GM18861 (cell line): Measurements from ENCODE around the gene GC.
"Not testable (repeated sequence)": the region's sequence is repeated elsewhere in the genome, so short reads cannot be mapped to it uniquely, and the experiment has no call there.

ENCODE experiments used
- ATAC-seq: cut with Tn5 transposase; IDR thresholded peaks from one replicate; pipeline ENCODE4 v1.9.1; 2021; ENCODE audit not compliant: unreplicated experiment

Gene GC

GRCh38 chr4:71783972-71784371 lies at the start of gene GC:
TSS of gene GC (minus strand) at chr4:71784079. CDS start at chr4:71784018, 61 bp downstream.
- ATAC-seq: no peak

GRCh38 chr4:71833232-71833900 lies 49.5 kb upstream of the GC start:
- ATAC-seq: no peak

DNA sequence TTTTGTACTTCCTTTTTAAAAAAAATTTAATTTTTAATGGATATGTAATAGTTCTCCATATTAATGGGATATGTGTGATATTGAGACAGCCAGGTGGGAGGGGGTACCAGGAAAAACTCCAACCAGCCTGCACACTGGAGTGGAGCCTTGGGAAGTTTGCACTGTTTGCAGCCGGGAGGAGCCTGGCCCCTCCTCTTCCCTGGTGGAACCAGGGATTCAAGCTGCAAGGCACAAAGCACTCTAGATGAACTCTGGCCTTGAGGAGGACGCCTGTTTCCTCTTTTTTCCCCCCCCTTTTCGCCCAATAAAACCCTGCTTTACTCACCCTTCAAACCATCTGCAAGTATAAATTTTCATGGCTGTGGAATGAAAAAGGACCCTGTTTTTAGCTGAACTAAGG lies 48.2 kb upstream of the GC start:
- ATAC-seq: no peak

DNA sequence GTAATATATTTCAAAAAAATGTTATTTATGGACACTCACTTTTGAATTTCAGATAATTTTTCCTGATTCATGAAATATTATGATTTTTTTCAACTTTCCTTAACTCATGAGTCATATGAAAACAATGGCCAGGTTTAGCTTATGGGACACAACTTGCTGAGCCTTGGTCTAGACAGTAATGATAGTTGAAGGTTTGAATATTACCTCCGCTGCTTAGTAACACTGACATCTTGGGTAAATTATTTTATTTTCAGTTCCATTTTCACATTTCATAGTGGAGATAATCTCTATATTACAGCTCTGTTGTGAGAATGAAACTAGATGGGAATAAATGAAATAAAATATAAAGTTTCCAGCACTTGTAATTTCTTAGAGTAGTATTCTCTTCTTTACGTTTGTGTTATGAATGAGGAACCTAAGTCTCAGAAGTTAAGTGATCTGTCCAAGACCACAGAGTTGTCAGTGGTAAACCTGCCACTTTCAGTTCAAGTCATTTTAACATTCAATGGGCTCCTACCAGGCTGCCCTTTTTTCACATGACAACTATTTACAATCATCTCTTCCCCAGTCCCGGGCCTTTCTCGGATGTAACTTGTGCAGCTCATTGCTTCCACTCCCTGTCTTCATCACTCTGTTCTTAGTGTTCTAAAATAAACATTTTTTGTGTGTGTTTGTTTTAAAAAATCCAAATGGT lies 46.8 kb upstream of the GC start:
- no peak for ATAC-seq

GRCh38 chr4:71828470-71828869 lies 44.6 kb upstream of the GC start:
- ATAC-seq: no peak

DNA sequence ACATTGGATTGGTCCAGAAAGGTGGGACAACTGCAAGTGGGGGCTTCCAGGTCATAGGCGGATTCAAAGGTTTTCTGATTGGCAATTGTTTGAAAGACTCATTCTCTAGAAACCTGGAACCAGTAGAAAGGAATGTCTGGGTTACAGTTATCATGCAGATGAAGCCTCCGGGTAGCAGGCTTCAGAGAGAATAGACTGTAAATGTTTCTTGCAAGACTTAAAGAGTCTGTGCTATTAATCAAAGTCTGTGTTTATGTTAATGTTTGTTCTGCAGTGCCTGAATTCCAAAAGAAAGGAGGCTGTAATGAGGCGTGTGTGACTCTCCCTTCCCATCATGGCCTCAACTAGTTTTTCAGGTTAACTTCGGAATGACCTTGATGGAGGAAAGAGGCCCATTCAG lies 43.9 kb upstream of the GC start:
- ATAC-seq: no peak

DNA sequence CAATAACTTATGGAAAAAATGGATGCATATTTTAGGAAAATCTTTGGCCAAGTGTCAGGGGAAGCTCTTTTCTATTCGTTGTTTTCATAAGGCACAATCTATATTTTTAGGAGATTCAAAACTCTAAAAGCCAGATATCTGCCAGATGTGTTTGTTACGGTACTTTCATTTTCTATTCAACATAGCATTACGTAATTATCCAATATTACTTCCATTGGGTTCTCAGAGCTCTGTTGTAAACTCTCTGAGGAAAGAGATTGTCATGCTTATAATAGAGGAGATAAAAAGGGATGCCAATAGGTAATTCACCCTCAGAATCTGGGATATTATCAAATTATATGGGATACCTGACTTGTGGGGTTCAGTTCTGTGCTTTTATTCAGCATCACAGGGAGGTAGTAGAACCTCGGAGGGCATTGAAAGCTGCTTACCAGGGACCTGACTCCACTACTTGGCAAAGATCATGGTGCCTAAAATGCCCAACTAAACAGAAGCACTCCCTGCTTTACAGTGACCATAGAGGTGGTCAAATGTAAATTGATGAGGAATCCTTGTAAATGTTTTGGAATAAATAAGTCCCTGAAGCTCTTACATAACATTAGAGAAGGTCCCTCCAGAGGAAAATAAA lies 32.9 kb upstream of the GC start:
- no peak for ATAC-seq

- ATAC-seq: no peak
These were observed 30.6 kb upstream of the GC start for GRCh38 chr4:71814433-71814832.

DNA sequence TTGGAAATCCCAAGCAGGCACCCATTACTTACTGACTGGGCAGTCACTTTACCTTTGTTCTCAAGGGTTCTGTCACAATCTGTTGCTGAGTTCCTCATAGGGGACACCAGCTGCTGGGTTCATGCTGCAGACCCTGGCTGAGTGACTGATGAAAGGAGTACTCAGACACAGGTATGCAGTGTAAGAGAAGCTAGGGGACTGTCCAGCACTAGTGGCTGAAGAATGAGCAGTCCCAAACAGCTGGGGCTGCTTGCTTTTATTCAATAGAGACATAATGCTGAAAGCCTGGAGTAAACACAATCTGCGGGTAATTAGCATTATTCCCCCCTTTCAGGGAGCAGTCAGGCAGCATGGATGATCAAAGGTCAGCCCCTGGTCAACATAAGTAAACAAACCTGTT lies 25.9 kb upstream of the GC start:
- ATAC-seq: not testable (repeated sequence)

DNA sequence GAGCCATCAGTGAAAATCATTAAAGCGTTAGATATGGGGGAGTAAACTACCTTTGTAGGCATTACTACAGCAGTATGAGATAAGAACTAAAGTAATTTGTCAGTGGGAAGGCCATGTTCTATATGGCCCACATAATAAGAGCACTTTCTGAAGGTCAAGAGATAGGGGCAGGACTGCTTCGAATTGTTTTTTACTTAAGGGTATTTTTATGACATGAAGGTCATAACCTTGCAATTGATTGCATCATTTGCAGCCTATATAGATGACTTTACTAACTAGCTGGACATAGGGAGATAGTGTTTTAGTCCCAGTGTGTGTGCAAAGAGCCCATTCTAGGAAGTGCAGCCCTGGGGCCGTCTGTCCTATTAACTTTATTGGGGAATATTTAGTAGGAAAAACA lies 23.6 kb upstream of the GC start:
- no peak for ATAC-seq

DNA sequence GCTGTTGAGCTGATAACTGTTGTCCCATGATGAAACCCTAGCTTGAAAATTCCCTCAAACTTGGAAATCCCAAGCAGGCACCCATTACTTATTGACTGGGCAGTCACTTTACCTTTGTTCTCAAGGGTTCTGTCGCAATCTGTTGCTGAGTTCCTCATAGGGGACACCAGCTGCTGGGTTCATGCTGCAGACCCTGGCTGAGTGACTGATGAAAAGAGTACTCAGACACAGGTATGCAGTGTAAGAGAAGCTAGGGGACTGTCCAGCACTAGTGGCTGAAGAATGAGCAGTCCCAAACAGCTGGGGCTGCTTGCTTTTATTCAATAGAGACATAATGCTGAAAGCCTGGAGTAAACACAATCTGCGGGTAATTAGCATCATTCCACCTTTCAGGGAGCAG lies 21.4 kb upstream of the GC start:
- not testable (repeated sequence) for ATAC-seq

GRCh38 chr4:71804017-71804697 lies 20.3 kb upstream of the GC start:
- not testable (repeated sequence) for ATAC-seq

DNA sequence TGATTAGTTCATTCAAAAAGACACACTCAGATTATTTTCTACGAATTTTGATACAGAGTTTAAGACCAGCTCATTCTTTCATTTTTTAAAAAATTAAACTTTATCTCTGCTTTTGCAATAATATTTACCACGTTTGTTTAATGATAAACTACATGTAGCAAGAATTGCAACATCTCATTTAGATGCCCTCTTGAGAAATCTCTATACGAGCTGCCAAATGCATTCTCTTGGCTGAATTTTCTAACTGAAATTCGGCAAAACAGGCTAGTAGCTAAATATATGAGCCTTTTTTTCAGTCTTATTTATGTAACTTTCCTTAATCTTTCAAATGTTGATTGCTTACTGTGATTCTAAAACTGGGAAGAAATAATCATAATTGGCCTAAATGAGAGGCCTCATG lies 2.1 kb upstream of the GC start:
- ATAC-seq: no peak

DNA sequence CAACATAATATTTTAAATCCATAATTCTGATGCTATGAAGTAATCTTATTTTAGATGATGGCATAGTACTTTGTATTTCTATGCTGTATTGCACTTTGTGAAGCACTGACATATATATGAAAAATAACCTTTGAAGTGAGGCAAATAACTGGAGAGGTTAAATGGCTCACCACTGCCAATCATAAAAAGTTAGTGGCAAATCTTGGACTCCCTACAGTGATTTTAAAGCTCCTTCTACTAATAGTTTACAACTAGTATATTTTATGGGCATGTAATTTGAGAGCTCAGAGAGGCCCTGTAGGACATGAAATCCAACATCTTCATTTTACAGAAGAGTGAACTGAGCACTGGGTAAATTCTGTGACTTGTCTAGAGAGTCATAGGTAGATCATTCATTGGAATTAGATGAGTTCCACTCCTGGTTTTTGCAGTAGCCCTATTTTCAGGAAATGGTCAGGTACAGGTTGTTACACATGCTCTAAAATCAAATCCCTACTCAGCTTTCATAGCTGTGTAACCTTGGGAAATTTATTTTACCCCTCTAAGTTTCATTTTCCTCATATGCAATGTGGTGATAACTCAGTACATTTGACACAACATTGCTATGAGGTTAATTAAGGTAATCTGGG lies 804 bp upstream of the GC start:
- no peak for ATAC-seq

- ATAC-seq: no peak
These were observed 6.0 kb downstream of the GC start for GRCh38 chr4:71777891-71778290.

DNA sequence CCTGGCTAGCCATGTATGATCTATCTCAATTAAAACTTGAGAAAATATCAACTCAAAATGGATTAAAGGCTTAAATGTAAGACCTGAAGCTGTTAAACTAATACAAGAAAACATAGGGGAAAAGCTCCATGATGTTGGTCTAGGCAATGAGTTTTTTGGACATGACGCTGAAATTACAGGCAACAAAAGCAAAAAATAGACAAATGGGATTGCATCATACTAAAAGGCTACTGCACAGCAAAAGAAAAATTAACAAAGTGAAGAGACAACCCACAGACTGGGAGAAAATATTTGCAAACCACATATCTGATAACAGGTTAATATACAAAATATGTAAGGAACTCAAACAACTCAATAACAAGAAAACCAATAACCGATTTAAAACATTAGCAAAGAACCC lies 8.4 kb downstream of the GC start:
- no peak for ATAC-seq

GRCh38 chr4:71774136-71774535 lies 9.7 kb downstream of the GC start:
- no peak for ATAC-seq

GRCh38 chr4:71773004-71773403 lies 10.9 kb downstream of the GC start:
- no peak for ATAC-seq

DNA sequence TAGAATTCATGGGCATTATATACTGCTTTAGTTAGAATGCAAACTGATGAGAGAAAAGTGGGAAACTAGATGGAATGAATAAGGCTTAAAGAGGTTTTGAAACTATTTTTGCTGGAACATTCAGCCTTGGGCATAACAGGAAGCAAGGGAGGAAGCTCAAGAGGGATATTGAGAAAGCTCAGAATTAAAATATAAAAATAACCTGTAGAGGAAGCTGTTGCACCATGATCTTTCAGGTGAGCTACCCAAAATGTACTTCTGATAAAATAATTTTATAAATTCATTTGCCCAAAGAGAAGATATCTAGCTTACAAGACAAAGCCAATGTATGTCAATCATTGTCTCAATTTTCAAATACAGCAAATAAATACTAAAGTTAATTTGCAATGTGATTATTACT lies 11.3 kb downstream of the GC start:
- ATAC-seq: no peak

DNA sequence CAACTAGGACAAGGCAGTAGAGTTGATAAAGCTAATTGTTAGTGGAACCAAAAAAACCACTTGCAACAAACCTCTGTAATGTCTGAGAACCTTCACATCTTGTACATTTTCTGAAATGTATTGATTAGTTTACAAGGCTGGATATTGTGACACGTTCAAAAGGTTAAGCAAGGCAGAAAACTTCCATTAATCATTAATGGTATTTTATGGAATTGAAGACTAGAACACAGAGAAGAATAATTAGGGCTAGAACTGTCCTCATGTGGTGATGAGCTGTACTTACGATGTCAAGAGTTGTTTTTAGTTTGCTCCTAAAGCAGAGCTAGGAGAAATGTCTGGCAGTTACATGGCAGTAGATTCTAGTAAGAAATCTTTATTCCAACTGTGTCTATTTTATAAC lies 12.3 kb downstream of the GC start:
- no peak for ATAC-seq

DNA sequence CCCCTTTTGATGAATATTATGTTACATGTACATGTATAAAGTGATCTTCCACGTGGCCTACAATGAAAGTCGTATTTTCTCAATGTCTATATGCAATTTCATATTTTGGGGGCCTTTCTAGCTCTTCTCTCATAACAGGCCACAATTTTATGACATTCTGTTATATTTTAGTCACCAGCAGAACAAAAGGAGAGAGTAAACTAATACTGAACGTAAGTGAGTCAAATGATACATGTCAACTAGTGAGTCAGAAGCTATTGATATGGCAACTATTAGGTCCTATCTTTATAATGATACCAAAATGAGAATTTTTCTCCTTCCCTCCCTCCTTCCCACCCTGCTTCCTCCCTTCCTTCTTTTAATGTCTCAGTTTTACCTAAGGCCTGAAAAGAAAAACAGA lies 14.4 kb downstream of the GC start:
- no peak for ATAC-seq
